ENCODE measurements around the gene RRP8.

- TF ChIP-seq CTCF (IDR thresholded peaks at IDR 0.05 in 8 of 11, conservative IDR thresholded peaks at IDR 0.05 in 3 of 11) (no peak), POLR2A (IDR thresholded peaks at IDR 0.05) (no peak), POLR2AphosphoS5 (IDR thresholded peaks at IDR 0.05) (no peak)
Measured at GRCh38 chr11:6553634-6554033, 49.8 kb downstream of the RRP8 start.
